Urinary bladder (tissue), 4 donors: ENCODE measurements around the gene OR51Q1. TPM values are rescaled to one million over a fixed set of nuclear protein-coding genes. Genes with fewer than 3 reads are reported as not detected.

Source experiments
- DNase-seq: peaks from one replicate; pipeline ENCODE4 v3.0.0-alpha.2; 2015; ENCODE audit errors: extremely low spot score
- H3K27ac ChIP-seq: one replicate; pipeline ENCODE4 v1.5.1; 2013; ENCODE audit warnings: low read depth, mild to moderate bottlenecking, moderate library complexity
- H3K36me3 ChIP-seq: one replicate; pipeline ENCODE4 v1.6.1; 2013; ENCODE audit warnings: mild to moderate bottlenecking, moderate library complexity; ENCODE audit not compliant: insufficient read depth
- H3K4me1 ChIP-seq: one replicate; pipeline ENCODE4 v1.6.1; 2013; ENCODE audit warnings: mild to moderate bottlenecking, moderate library complexity; ENCODE audit not compliant: insufficient read depth
- H3K4me3 ChIP-seq: one replicate; pipeline ENCODE4 v1.5.1; 2013; ENCODE audit warnings: low read depth, low read length
- WGBS: extraction: QIAGEN DNeasy Blood & Tissue Kit; methylation state at CpG from one replicate; pipeline ENCODE4 v1.1.7; 2013; 5-methylcytosine and 5-hydroxymethylcytosine counted together
- polyA plus RNA-seq: library from polyadenylated mRNA; stranded (reverse); fragments of 200-250 nt; gene quantifications from one replicate; pipeline ENCODE4 v1.2.3, GENCODE V29; 2013
- total RNA-seq: library from RNA; depleted of rRNA; stranded (reverse); fragments of >200 nt; gene quantifications from one replicate; pipeline ENCODE4 v1.2.3, GENCODE V29; 2014
- donor health status: healthy with polysubstance abuse.
- donor health status: healthy.

Gene OR51Q1
- total and polyA plus RNA-seq, 2 donors, result not detected

DNA sequence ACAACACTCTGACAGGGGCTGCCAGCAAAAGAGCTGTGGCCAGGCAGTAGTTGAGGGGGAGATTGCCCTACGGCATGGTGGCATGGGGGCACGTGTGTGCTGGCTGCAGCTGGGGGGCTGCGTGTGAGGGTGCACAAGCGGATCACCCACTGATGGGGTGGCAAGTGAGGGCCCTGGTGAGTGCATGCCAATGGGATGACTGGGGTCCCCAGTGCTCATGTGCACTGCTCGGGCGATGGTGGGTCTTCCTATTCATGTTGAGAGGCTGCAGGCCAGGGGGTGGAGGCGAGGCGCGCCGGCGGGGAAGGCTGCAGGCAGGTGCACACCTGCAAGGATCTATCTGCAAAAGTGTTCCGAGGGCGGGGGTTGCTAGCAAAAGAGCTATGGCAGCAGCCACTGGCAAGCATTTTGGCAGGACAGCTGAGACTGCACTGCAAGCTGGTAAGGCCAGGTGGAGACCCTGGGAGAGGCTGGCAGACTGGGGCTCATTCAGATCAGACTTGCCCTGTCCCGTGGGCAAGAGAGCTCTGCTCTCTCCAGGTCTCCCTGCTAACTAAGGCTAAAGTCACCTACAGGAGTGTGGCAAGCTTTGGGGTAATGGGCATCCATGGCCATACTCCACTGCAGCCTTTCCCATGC lies 39.2 kb downstream of the OR51Q1 start:
- no peak for DNase-seq
- Histone ChIP-seq H3K4me3 (no peak overlapping the region), H3K4me1 (no peaks in the 10 kb centered on the region), H3K27ac (no peak overlapping the region), H3K36me3 (no peaks in the 10 kb centered on the region)
- WGBS, result 88% methylated on average over 14 of the region's 14 CpGs

GRCh38 chr11:5467527-5467926 lies 45.6 kb downstream of the OR51Q1 start:
- Histone ChIP-seq H3K27ac (no peak overlapping the region), H3K36me3 (no peaks in the 10 kb centered on the region), H3K4me3 (no peak overlapping the region), H3K4me1 (no peaks in the 10 kb centered on the region)
- 64% methylated on average over 2 of the region's 2 CpGs for WGBS
- no peak for DNase-seq

Other genes with a start within 250 kb of the OR51Q1 start
- gene OR51V1, start 221.4 kb upstream of the OR51Q1 start, total RNA-seq, result not detected
- not detected for gene OR51V1, start 221.4 kb upstream of the OR51Q1 start, polyA plus RNA-seq
- gene HBB, start 195.0 kb upstream of the OR51Q1 start, total RNA-seq, result 394 TPM
- 10.1 TPM for gene HBB, start 195.0 kb upstream of the OR51Q1 start, polyA plus RNA-seq
- not detected for gene HBD, start 187.6 kb upstream of the OR51Q1 start, total RNA-seq
- not detected for gene HBD, start 187.6 kb upstream of the OR51Q1 start, polyA plus RNA-seq
- 39.3 TPM for gene HBG1, start 172.3 kb upstream of the OR51Q1 start, total RNA-seq
- not detected for gene HBG1, start 172.3 kb upstream of the OR51Q1 start, polyA plus RNA-seq
- 2,457 TPM for gene HBG2, start 167.3 kb upstream of the OR51Q1 start, total RNA-seq
- not detected for gene HBG2, start 167.3 kb upstream of the OR51Q1 start, polyA plus RNA-seq
- 3.0 TPM for gene HBE1, start 152.2 kb upstream of the OR51Q1 start, total RNA-seq
- gene HBE1, start 152.2 kb upstream of the OR51Q1 start, polyA plus RNA-seq, result 0.18 TPM
- gene OR51B4, start 120.2 kb upstream of the OR51Q1 start, total RNA-seq, result 2.0 TPM
- gene OR51B4, start 120.2 kb upstream of the OR51Q1 start, polyA plus RNA-seq, result not detected
- gene OR51B2, start 97.8 kb upstream of the OR51Q1 start, total RNA-seq, result 1.7 TPM
- not detected for gene OR51B2, start 97.8 kb upstream of the OR51Q1 start, polyA plus RNA-seq
- 4.3 TPM for gene OR51B5, start 78.6 kb upstream of the OR51Q1 start, total RNA-seq
- gene OR51B5, start 78.6 kb upstream of the OR51Q1 start, polyA plus RNA-seq, result not detected
- gene OR51B6, start 70.6 kb upstream of the OR51Q1 start, total RNA-seq, result not detected
- gene OR51B6, start 70.6 kb upstream of the OR51Q1 start, polyA plus RNA-seq, result not detected
- not detected for gene OR51M1, start 38.3 kb upstream of the OR51Q1 start, total RNA-seq
- not detected for gene OR51M1, start 38.3 kb upstream of the OR51Q1 start, polyA plus RNA-seq
- gene OR51I1, start 19.4 kb downstream of the OR51Q1 start, total RNA-seq, result 0.63 TPM
- not detected for gene OR51I1, start 19.4 kb downstream of the OR51Q1 start, polyA plus RNA-seq
- gene OR51I2, start 27.2 kb downstream of the OR51Q1 start, total RNA-seq, result not detected
- gene OR51I2, start 27.2 kb downstream of the OR51Q1 start, polyA plus RNA-seq, result not detected
- gene OR52D1, start 66.6 kb downstream of the OR51Q1 start, total RNA-seq, result not detected
- not detected for gene OR52D1, start 66.6 kb downstream of the OR51Q1 start, polyA plus RNA-seq
- gene UBQLN3, start 87.8 kb downstream of the OR51Q1 start, total RNA-seq, result 0.58 TPM
- not detected for gene UBQLN3, start 87.8 kb downstream of the OR51Q1 start, polyA plus RNA-seq
- gene UBQLNL, start 94.6 kb downstream of the OR51Q1 start, total RNA-seq, result 0.85 TPM
- 0.35 TPM for gene UBQLNL, start 94.6 kb downstream of the OR51Q1 start, polyA plus RNA-seq
- gene OR52H1, start 126.4 kb downstream of the OR51Q1 start, total RNA-seq, result 2.2 TPM
- not detected for gene OR52H1, start 126.4 kb downstream of the OR51Q1 start, polyA plus RNA-seq
- not detected for gene OR52B6, start 158.8 kb downstream of the OR51Q1 start, total RNA-seq
- gene OR52B6, start 158.8 kb downstream of the OR51Q1 start, polyA plus RNA-seq, result not detected
- 5.5 TPM for gene TRIM6, start 174.5 kb downstream of the OR51Q1 start, total RNA-seq
- gene TRIM6, start 174.5 kb downstream of the OR51Q1 start, polyA plus RNA-seq, result 4.1 TPM
- 17.1 TPM for gene TRIM34, start 202.9 kb downstream of the OR51Q1 start, total RNA-seq
- 6.1 TPM for gene TRIM34, start 202.9 kb downstream of the OR51Q1 start, polyA plus RNA-seq